Motor neuron (in vitro differentiated cells): Measurements from ENCODE around the gene PLXNA4. TPM values are rescaled to one million over a fixed set of nuclear protein-coding genes. Genes with fewer than 3 reads are reported as not detected.
A peak's percentile ranks its signal among the peaks of the same experiment; 100 is the strongest.

Experiments
- ATAC-seq, 8 experiments: fragments of 200-7000 bp; cut with Tn5 transposase; replicated peaks in 6 of 8; 2 replicates each; pipeline ENCODE4 v1.8.0; 2021; ENCODE audit warnings: mild to moderate bottlenecking in 8 of 8, moderate library complexity in 8 of 8
- H3K27ac ChIP-seq, 2 donors: fragments of 250-450 bp; sonication (Bioruptor Pico); 2 replicates each; pipeline ENCODE4 v1.9.0; 2021; ENCODE audit warnings: antibody characterized with exemption in 2 of 2, mild to moderate bottlenecking in 2 of 2, moderate library complexity in 1 of 2
- H3K4me1 ChIP-seq, 2 donors: fragments of 250-450 bp; sonication (Bioruptor Pico); replicated peaks in 1 of 2; 2 replicates each; pipeline ENCODE4 v1.6.1; 2021; ENCODE audit warnings: antibody characterized with exemption in 2 of 2, mild to moderate bottlenecking in 2 of 2, moderate library complexity in 1 of 2
- H3K4me3 ChIP-seq, 5 donors: fragments of 250-450 bp; sonication (Bioruptor Pico); 2 replicates each; pipeline ENCODE4 v1.9.0; 2021; ENCODE audit warnings: antibody characterized with exemption in 5 of 5, mild to moderate bottlenecking in 5 of 5, moderate library complexity in 4 of 5
- WGBS, 10 experiments: fragments of 450-650 bp; shearing (Covaris generic); methylation state at CpG; one replicate each; pipeline ENCODE4 v1.0.0; 2022; 5-methylcytosine and 5-hydroxymethylcytosine counted together
- in situ Hi-C, 9 experiments: fragments of 400-800 bp; cut with MboI; loops; one replicate each; pipeline ENCODE4 v1.15.0; 2021; ENCODE audit warnings: low sequenced_read_pairs in 9 of 9, low pct_unique_long_range_greater_than_20kb in 2 of 9; ENCODE audit not compliant: unreplicated experiment in 9 of 9
- total RNA-seq, 8 experiments: library from RNA; unstranded; fragments of 300-600 nt; gene quantifications; 2 replicates each; pipeline versions ENCODE4 v1.2.3 to v1.2.4, GENCODE V29; 2022

PLXNA4 gene
- total RNA-seq, 8 experiments from 2014 or later = 0.38 to 8.5 (median 2.6) TPM

- WGBS, 10 experiments = 55 to 100% (median 77%) methylated on average over 1 to 6 of the region's 6 CpGs; no CpG with 5 or more reads in 2 of the 10 experiments
- Histone ChIP-seq H3K4me1 (peaks cover 7 to 9% of the 10 kb centered on the region in 2 donors), H3K4me3 (no peak overlapping the region), H3K27ac (no peak overlapping the region)
- in situ Hi-C loops = no loop called here
- peak in 1 of 8 experiments; percentile 26 for ATAC-seq
Measured at GRCh38 chr7:132489776-132490237, 86.5 kb downstream of the PLXNA4 start.

DNA sequence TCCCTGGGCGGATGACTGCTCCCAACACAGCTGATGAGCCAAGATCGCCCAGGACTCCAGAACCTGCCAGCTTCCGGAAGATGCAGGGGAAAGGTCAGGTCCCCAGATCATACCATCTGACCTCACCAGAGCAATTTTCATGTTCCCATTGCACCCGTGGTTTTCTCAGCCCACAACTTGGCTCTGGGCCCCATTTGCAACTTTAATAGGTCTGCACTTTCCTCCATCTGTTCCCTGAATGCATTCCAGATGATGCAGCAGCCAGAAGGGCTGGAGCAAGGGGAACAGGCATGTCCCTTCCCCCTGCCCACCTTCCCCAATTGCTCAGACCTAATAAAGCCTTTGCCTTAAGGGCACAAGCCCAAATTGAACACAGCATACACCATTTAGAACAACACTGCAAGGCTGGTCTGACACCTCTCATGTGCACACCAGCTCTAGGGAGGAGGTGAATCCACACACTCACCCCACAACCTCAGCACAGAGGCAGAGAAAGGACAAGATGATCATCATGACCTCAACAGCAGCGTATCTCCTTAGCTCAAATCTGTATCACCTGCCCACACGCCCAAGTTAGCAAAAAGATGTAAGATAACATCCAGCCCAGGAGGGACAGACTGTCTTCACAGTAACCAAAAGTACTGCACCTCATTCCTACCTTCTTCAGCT lies 87.5 kb downstream of the PLXNA4 start:
- in situ Hi-C loops = no loop called here
- Histone ChIP-seq H3K4me1 (peaks cover 4 to 13% of the 10 kb centered on the region in 2 donors), H3K27ac (no peak overlapping the region), H3K4me3 (no peak overlapping the region)
- peak in 2 of 8 experiments; percentile 28 to 49 for ATAC-seq
- WGBS, 10 experiments = 14 to 95% (median 65%) methylated on average over 1 to 4 of the region's 6 CpGs; no CpG with 5 or more reads in 3 of the 10 experiments

DNA sequence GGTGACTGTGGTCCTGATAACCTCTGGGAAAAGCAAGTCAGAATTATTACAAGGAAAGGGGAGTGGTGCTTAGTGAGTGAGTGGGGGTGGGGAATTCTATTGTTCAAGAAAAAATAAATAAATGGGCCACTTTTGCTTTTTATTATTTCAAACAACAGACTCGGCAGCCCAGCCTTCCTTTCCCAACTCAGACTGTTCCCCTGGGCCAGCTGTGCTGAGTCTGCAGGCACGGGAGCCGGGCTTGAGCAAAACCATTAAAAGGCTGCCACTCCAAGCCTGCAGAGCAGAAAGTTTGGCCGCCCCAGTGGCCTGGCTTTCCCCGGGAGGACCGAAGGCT lies 90.0 kb downstream of the PLXNA4 start:
- no peak for ATAC-seq
- H3K27ac ChIP-seq = no peak overlapping the region
- no peak overlapping the region for H3K4me3 ChIP-seq
- in situ Hi-C loops = no loop called here
- H3K4me1 ChIP-seq = peaks cover 4 to 13% of the 10 kb centered on the region in 2 donors
- WGBS, 10 experiments = 0 to 60% (median 30%) methylated on average over 1 to 6 of the region's 6 CpGs; no CpG with 5 or more reads in 2 of the 10 experiments

GRCh38 chr7:132485600-132486273 lies 90.5 kb downstream of the PLXNA4 start:
- Histone ChIP-seq H3K27ac (no peak overlapping the region), H3K4me1 (peaks cover 4 to 13% of the 10 kb centered on the region in 2 donors), H3K4me3 (no peak overlapping the region)
- WGBS, 10 experiments = 0 to 81% (median 59%) methylated on average over 1 to 8 of the region's 9 CpGs; no CpG with 5 or more reads in 3 of the 10 experiments
- no peak for ATAC-seq
- in situ Hi-C loops = no loop called here

DNA sequence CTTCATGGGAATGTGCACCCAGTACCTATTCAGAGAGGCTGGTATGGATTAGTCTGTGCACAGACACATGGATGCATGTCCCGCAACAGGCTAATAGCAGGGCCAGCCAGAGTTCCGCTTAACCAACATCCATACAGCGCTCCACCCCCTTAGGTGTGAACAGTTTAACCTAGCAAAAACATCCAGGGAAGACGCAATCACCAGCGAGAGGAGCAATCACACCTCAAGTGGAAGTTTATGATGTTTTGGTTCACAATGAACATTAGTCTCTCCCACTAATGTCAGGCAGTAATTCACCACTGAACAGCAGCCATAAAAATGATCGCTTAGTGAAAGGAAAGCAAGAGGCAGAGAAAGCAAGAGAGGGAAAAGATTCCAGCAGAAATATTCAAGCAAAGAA lies 91.1 kb downstream of the PLXNA4 start:
- Histone ChIP-seq H3K4me1 (peaks cover 4 to 13% of the 10 kb centered on the region in 2 donors), H3K4me3 (no peak overlapping the region), H3K27ac (no peak overlapping the region)
- WGBS, 10 experiments = 72 to 100% (median 80%) methylated on average over 2 to 6 of the region's 6 CpGs; no CpG with 5 or more reads in 3 of the 10 experiments
- in situ Hi-C loops = no loop called here
- peak in 5 of 8 experiments; percentile 38 to 84 (median 56) for ATAC-seq

- ATAC-seq = no peak
- Histone ChIP-seq H3K4me3 (no peak overlapping the region), H3K27ac (no peak overlapping the region), H3K4me1 (peaks cover 4 to 13% of the 10 kb centered on the region in 2 donors)
- WGBS, 10 experiments = 81 to 100% (median 90%) methylated on average over 1 to 8 of the region's 8 CpGs; no CpG with 5 or more reads in 3 of the 10 experiments
- in situ Hi-C loops = no loop called here
Measured at GRCh38 chr7:132482866-132483265, 93.4 kb downstream of the PLXNA4 start.

- in situ Hi-C loops = no loop called here
- Histone ChIP-seq H3K27ac (no peak overlapping the region), H3K4me1 (peaks cover 4 to 21% of the 10 kb centered on the region in 2 donors), H3K4me3 (no peak overlapping the region)
- peak in 2 of 8 experiments; percentile 52 to 64 for ATAC-seq
- WGBS, 10 experiments = 0 to 94% (median 54%) methylated on average over 1 to 4 of the region's 9 CpGs; no CpG with 5 or more reads in 3 of the 10 experiments
Measured at GRCh38 chr7:132480534-132480933, 95.7 kb downstream of the PLXNA4 start.

- 60 to 100% (median 84%) methylated on average over 1 of the region's 1 CpG; no CpG with 5 or more reads in 4 of the 10 experiments for WGBS, 10 experiments
- no peak overlapping the region for H3K4me3 ChIP-seq
- in situ Hi-C loops = no loop called here
- peaks cover 24 to 43% of the 10 kb centered on the region in 2 donors for H3K4me1 ChIP-seq
- ATAC-seq = no peak
- H3K27ac ChIP-seq = no peak overlapping the region
Measured at GRCh38 chr7:132476541-132476940, 99.7 kb downstream of the PLXNA4 start.

DNA sequence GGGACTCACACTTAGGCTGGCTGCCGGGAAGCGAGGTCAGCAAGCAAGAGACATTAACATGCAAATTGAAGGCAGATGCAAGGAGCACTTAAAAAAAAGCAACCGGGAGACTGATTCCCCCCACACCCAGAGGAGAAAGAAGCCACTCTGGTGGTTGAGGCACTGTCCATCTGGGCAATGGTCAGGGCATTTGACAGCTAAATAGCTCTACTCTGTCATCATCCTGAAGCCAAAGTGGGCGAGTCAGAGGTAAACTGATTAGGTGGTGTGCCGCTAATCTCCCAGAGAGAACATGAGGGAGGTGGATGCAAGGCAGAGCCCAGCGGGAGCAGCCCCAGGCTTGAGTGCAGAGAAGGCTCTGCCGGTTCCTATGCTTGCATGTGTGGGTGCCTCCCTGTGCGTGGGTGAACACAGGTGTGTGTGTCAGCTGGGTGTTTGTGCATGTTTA lies 100.6 kb downstream of the PLXNA4 start:
- Histone ChIP-seq H3K4me3 (no peak overlapping the region), H3K4me1 (peaks cover 24 to 43% of the 10 kb centered on the region in 2 donors), H3K27ac (no peak overlapping the region)
- 0 to 68% (median 17%) methylated on average over 1 to 6 of the region's 8 CpGs; no CpG with 5 or more reads in 3 of the 10 experiments for WGBS, 10 experiments
- in situ Hi-C loops = no loop called here
- peak; percentile 19 to 66 (median 38) for ATAC-seq

DNA sequence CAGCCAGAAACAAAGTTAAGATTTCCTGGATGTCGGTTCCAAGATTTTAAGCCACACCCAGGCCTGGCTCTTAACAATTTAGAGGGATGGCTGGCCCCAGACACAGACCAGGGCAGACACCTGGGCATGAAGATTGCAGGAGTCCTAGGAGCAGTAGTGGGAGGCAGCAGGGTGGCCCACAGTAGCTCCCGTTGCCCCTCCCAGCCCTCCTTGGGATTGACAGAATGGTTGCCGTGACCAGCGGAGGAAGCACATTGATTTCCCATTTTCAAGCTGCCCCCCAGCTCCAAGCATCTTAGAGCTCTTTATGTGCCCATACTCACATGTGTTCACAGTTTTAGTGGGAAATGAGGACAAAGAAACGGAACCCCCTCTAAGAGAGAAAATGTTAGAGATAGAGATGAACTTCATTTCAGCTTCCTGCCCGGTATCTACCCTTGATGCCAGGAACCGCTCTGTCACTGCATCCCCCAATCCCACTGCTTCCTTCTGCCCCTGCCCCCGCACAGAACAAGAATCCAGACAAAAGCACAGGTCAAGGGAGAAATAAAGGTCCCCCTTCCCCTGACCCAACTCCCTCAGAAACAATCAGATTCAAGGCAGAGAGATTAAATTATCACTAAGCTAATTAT lies 101.1 kb downstream of the PLXNA4 start:
- WGBS, 10 experiments = 10 to 20% (median 17%) methylated on average over 1 to 4 of the region's 8 CpGs; no CpG with 5 or more reads in 5 of the 10 experiments
- Histone ChIP-seq H3K27ac (no peak overlapping the region), H3K4me1 (peaks cover 24 to 43% of the 10 kb centered on the region in 2 donors), H3K4me3 (no peak overlapping the region)
- ATAC-seq = peak in 4 of 8 experiments; percentile 0 to 44 (median 16)
- in situ Hi-C loops = no loop called here

GRCh38 chr7:132472463-132473120 lies 103.7 kb downstream of the PLXNA4 start:
- H3K27ac ChIP-seq = peak overlapping the region; percentile 18 to 55
- in situ Hi-C loops = no loop called here

DNA sequence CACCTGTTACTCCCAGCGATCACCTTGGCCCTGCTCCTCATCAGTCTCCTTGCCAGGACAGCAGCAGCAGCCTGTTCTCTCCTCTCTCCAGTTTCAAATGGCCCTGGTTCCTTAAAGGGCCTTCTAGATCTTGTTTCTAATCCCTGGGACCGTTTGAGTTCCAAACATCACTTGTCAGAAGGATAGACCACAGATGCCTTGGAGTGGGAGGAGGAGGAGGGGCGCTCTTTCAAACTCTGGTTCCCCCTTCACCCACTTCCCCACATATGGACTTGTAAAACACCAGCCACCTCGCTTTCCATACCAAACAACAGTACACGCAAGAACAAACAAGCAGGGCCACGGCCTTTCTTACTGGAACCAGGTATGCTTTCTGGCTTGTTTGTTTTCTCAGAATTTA lies 104.8 kb downstream of the PLXNA4 start:
- H3K27ac ChIP-seq = no peak overlapping the region
- in situ Hi-C loops = no loop called here
- peaks cover 24 to 43% of the 10 kb centered on the region in 2 donors for H3K4me1 ChIP-seq
- no peak for ATAC-seq
- H3K4me3 ChIP-seq = no peak overlapping the region
- WGBS, 10 experiments = 61 to 100% (median 73%) methylated on average over 2 to 6 of the region's 6 CpGs; no CpG with 5 or more reads in 3 of the 10 experiments

More at GRCh38 chr7:132472463-132473120, 103.7 kb downstream of the PLXNA4 start:
- 0 to 62% (median 16%) methylated on average over 1 to 8 of the region's 10 CpGs; no CpG with 5 or more reads in 3 of the 10 experiments for WGBS, 10 experiments
- peaks cover 24 to 43% of the 10 kb centered on the region in 2 donors for H3K4me1 ChIP-seq
- H3K4me3 ChIP-seq = no peak overlapping the region
- peak; percentile 85 to 92 (median 90) for ATAC-seq
